Measurements from ENCODE around the gene C19orf53.

The C19orf53 gene

GRCh38 chr19:13826652-13827235, 52.5 kb downstream of the C19orf53 start:
- DNase-seq (ENCODE audit: low read depth) = no peak

GRCh38 chr19:13827656-13828055, 53.4 kb downstream of the C19orf53 start:
- no peak for DNase-seq (ENCODE audit: low read depth)

All from GM04503 (cell line).